SK-N-SH (cell line): ENCODE results near the gene GABRB3. TPM values are rescaled to one million over a fixed set of nuclear protein-coding genes. Genes with fewer than 3 reads are reported as not detected.

Experiments
- CTCF ChIA-PET: fragments of 300-600, 350-600 bp; formaldehyde crosslinking; extraction: SDS; loops from one replicate; lab custom pipeline; 2021; lab: Yijun Ruan, JAX
- POLR2A ChIA-PET: fragments of 350-600 bp; sonication (Branson Sonifier 250); formaldehyde crosslinking; extraction: SDS; loops from one replicate; lab custom pipeline; 2020; ENCODE audit warnings: antibody characterized with exemption, inconsistent platforms; lab: Yijun Ruan, JAX
- DNase-seq: peaks from one replicate; pipeline ENCODE4 v3.0.0; 2012
- H2AFZ ChIP-seq: fragments of 200-600 bp; sonication (generic); 2 replicates; pipeline ENCODE4 v1.8.1; 2016; ENCODE audit warnings: antibody characterized with exemption, mild to moderate bottlenecking, low read depth
- H3F3A ChIP-seq: fragments of 200-600 bp; sonication (generic); replicated peaks from 2 replicates; pipeline ENCODE3; 2016; ENCODE audit warnings: antibody characterized with exemption, mild to moderate bottlenecking; ENCODE audit not compliant: insufficient read depth
- H3K27ac ChIP-seq, 2 experiments: fragments of 200-500 bp in 1 of 2; fragments of 200-600 bp in 1 of 2; sonication (Bioruptor generic) in 1 of 2; sonication (generic), shearing (Covaris generic) in 1 of 2; 2 replicates each; pipeline versions ENCODE4 v1.5.1 to v1.6.1; 2014 to 2016; ENCODE audit warnings: low read depth in 2 of 2, inconsistent platforms in 1 of 2, low read length in 1 of 2, mild to moderate bottlenecking in 1 of 2, mixed read lengths in 1 of 2
- H3K27me3 ChIP-seq: fragments of 200-600 bp; sonication (generic), shearing (Covaris generic); 2 replicates; pipeline ENCODE4 v1.6.1; 2016; ENCODE audit warnings: mixed run types; ENCODE audit not compliant: insufficient read depth
- H3K36me3 ChIP-seq, 2 experiments: fragments of 200-500 bp in 1 of 2; fragments of 200-600 bp in 1 of 2; sonication (Bioruptor generic) in 1 of 2; sonication (generic) in 1 of 2; replicated peaks in 1 of 2; 2 replicates each; pipeline versions ENCODE3 to v1.5.1; 2014 to 2016; ENCODE audit warnings: low read length in 1 of 2, mild to moderate bottlenecking in 1 of 2; ENCODE audit not compliant: insufficient read depth in 2 of 2, control insufficient read depth in 1 of 2
- H3K4me1 ChIP-seq, 2 experiments: fragments of 200-500 bp in 1 of 2; fragments of 200-600 bp in 1 of 2; sonication (Bioruptor generic) in 1 of 2; sonication (generic), shearing (Covaris generic) in 1 of 2; 2 replicates each; pipeline versions ENCODE4 v1.5.1 to v1.6.1; 2014 to 2016; ENCODE audit warnings: low read depth in 1 of 2, low read length in 1 of 2, mixed run types in 1 of 2; ENCODE audit not compliant: insufficient read depth in 2 of 2, control insufficient read depth in 1 of 2
- H3K4me2 ChIP-seq: fragments of 200-600 bp; sonication (generic), shearing (Covaris generic); 2 replicates; pipeline ENCODE4 v1.6.1; 2017; ENCODE audit warnings: mixed run types
- H3K4me3 ChIP-seq, 2 experiments: fragments of 200-500 bp in 1 of 2; fragments of 200-600 bp in 1 of 2; sonication (Bioruptor generic) in 1 of 2; sonication (generic), shearing (Covaris generic) in 1 of 2; 2 replicates each; pipeline versions ENCODE4 v1.5.1 to v1.8.1; 2014 to 2016; ENCODE audit warnings: low read depth in 2 of 2, inconsistent platforms in 1 of 2, low read length in 1 of 2, mild to moderate bottlenecking in 1 of 2, mixed read lengths in 1 of 2, moderate library complexity in 1 of 2
- H3K79me2 ChIP-seq: fragments of 200-600 bp; sonication (generic); 2 replicates; pipeline ENCODE4 v1.8.1; 2017; ENCODE audit warnings: mild to moderate bottlenecking; ENCODE audit not compliant: insufficient read depth
- H3K9ac ChIP-seq: fragments of 200-600 bp; sonication (generic); 2 replicates; pipeline ENCODE4 v1.6.1; 2017; ENCODE audit warnings: mixed run types
- H3K9me2 ChIP-seq: fragments of 200-600 bp; sonication (generic); 2 replicates; pipeline ENCODE4 v1.6.1; 2017; ENCODE audit warnings: mixed run types
- H3K9me3 ChIP-seq: fragments of 200-600 bp; sonication (generic); 2 replicates; pipeline ENCODE4 v1.6.1; 2017; ENCODE audit warnings: mixed run types, mild to moderate bottlenecking, moderate library complexity
- H4K20me1 ChIP-seq: fragments of 200-600 bp; sonication (generic); 2 replicates; pipeline ENCODE4 v1.6.1; 2017; ENCODE audit warnings: mild to moderate bottlenecking, mixed run types; ENCODE audit not compliant: insufficient read depth
- EZH2phosphoT487 ChIP-seq: fragments of 200-600 bp; sonication (generic); IDR thresholded peaks from 2 replicates; pipeline ENCODE4 v1.6.1; 2017; ENCODE audit warnings: low read depth, mixed run types, mild to moderate bottlenecking, antibody characterized with exemption, moderate library complexity, borderline replicate concordance
- FOSL2 ChIP-seq: IDR thresholded peaks from 2 replicates; pipeline ENCODE4 v1.4.0; 2012; ENCODE audit warnings: low read depth, mild to moderate bottlenecking, moderate library complexity, borderline replicate concordance
- FOXJ3 ChIP-seq: sonication (generic); formaldehyde crosslinking; IDR thresholded peaks from 2 replicates; pipeline ENCODE4 v1.5.1; 2020; ENCODE audit warnings: mild to moderate bottlenecking, missing genetic modification reagents
- FOXM1 ChIP-seq: IDR thresholded peaks from 2 replicates; pipeline ENCODE4 v1.4.0; 2012; ENCODE audit warnings: low read depth, mild to moderate bottlenecking
- GATA2 ChIP-seq: sonication (generic); formaldehyde crosslinking; IDR thresholded peaks from 2 replicates; pipeline ENCODE4 v1.5.0; 2020; ENCODE audit warnings: mild to moderate bottlenecking, missing genetic modification reagents
- IRF3 ChIP-seq: fragments of 150-350 bp; IDR thresholded peaks from 2 replicates; pipeline ENCODE4 v1.6.1; 2016; ENCODE audit warnings: mild to moderate bottlenecking, low read depth, low read length
- MAX ChIP-seq: IDR thresholded peaks from 2 replicates; pipeline ENCODE4 v1.4.0; 2012; ENCODE audit warnings: low read depth
- MEF2A ChIP-seq: IDR thresholded peaks from 2 replicates; pipeline ENCODE4 v1.4.0; 2012; ENCODE audit warnings: low read depth, borderline replicate concordance
- NFIC ChIP-seq: IDR thresholded peaks from 2 replicates; pipeline ENCODE4 v1.4.0; 2012; ENCODE audit warnings: borderline replicate concordance
- PBX3 ChIP-seq: IDR thresholded peaks from 2 replicates; pipeline ENCODE4; 2012
- REST ChIP-seq: IDR thresholded peaks from 2 replicates; pipeline ENCODE4 v1.6.1; 2012; ENCODE audit warnings: mild to moderate bottlenecking, low read depth, low read length, moderate library complexity
- SMC3 ChIP-seq: IDR thresholded peaks from 2 replicates; pipeline ENCODE4 v1.6.1; 2012; ENCODE audit warnings: low read depth, low read length, improper control_type of control experiment
- TAF1 ChIP-seq: IDR thresholded peaks from 2 replicates; pipeline ENCODE4 v1.6.1; 2012; ENCODE audit warnings: low read depth, mild to moderate bottlenecking, low read length, moderate library complexity, borderline replicate concordance
- TEAD4 ChIP-seq: IDR thresholded peaks from 2 replicates; pipeline ENCODE4 v1.4.0; 2012; ENCODE audit warnings: mild to moderate bottlenecking, borderline replicate concordance; ENCODE audit not compliant: insufficient read depth
- WGBS: methylation state at CpG from one replicate; pipeline ENCODE4 v1.1.6; 2017; ENCODE audit warnings: low lambda C conversion rate; 5-methylcytosine and 5-hydroxymethylcytosine counted together
- polyA plus RNA-seq, 3 experiments: library from polyadenylated mRNA; depleted of rRNA; stranded (reverse); fragments of >200 nt; gene quantifications; 2 replicates each; pipeline ENCODE4 v1.2.3, GENCODE V29; 2012

GABRB3 gene
- polyA plus RNA-seq, 1 of the 3 experiments (the other 2 are of a cell fraction) = 0.10 TPM

DNA sequence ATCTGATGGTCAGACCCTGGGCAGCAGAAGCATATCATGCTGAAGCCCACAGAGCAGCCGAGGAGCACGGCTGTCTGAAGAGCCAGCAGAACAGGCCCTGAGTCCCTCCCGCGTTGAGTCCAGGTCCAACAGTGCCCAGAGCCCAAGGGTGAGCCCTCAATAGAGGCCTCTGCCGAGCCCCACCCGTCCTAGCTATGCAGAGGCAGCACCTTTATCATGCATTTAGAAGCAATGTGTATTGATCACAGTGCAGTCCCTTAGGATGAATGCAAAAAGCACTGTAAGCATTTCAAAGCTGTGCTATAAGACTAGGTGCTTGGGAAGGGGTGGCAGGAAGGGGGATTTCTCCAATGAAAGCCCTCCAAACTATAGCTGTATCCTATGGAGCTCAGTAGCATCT is 208.5 kb downstream of the GABRB3 start:
- no peak overlapping the region for H3K4me2 ChIP-seq
- H3K4me3 ChIP-seq = no peak overlapping the region
- DNase-seq = no peak
- H3K27me3 ChIP-seq = no peaks in the 10 kb centered on the region
- no peak overlapping the region for H3K9ac ChIP-seq
- 0% methylated on average over 1 of the region's 6 CpGs for WGBS
- H3K9me2 ChIP-seq = no peaks in the 10 kb centered on the region
- H3F3A ChIP-seq = no peaks in the 10 kb centered on the region
- no peak overlapping the region for H3K27ac ChIP-seq
- no peaks in the 10 kb centered on the region for H3K79me2 ChIP-seq
- no peaks in the 10 kb centered on the region for H3K36me3 ChIP-seq
- no peaks in the 10 kb centered on the region for H4K20me1 ChIP-seq
- ChIA-PET CTCF (no interaction called here), POLR2A (no interaction called here)
- H3K9me3 ChIP-seq = no peaks in the 10 kb centered on the region
- H2AFZ ChIP-seq = no peak overlapping the region
- TF ChIP-seq SMC3 (no peak), FOXJ3 (CRISPR knock-in tag) (no peak), EZH2phosphoT487 (no peak), GATA2 (CRISPR knock-in tag) (no peak), MAX (no peak), FOXM1 (no peak), REST (no peak), TEAD4 (no peak)
- H3K4me1 ChIP-seq = no peaks in the 10 kb centered on the region

DNA sequence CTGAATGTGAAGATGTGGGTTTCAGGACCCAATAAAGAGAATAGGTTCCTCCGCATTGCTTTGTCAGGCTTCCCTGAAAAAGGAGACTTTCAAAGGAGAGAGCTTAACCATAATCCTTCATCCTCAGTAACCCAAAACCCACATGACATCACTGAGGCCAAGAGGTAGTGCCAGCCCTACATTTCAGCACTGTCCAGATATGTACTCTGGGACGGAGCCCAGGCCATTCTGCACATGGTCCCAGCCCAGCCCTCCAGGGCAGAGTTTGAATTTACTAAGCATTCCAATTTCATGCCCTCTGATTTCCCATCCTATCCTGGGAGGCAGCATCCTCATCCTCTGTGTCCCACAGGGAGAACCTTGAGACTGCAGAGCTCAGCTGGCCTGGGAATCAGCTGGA is 210.5 kb downstream of the GABRB3 start:
- Histone ChIP-seq H3K4me3 (no peak overlapping the region), H3K4me2 (no peak overlapping the region), H3K27me3 (no peaks in the 10 kb centered on the region), H2AFZ (no peak overlapping the region), H3K9ac (no peak overlapping the region), H4K20me1 (no peaks in the 10 kb centered on the region), H3F3A (no peaks in the 10 kb centered on the region), H3K36me3 (no peaks in the 10 kb centered on the region), H3K79me2 (no peaks in the 10 kb centered on the region), H3K4me1 (no peaks in the 10 kb centered on the region), H3K9me3 (no peaks in the 10 kb centered on the region), H3K27ac (no peak overlapping the region), H3K9me2 (no peaks in the 10 kb centered on the region)
- WGBS = 80% methylated on average over 1 of the region's 2 CpGs
- TF ChIP-seq IRF3 (no peak), MAX (no peak), PBX3 (no peak), NFIC (no peak), FOXM1 (no peak), FOSL2 (no peak), TAF1 (no peak), MEF2A (no peak)
- ChIA-PET CTCF (no interaction called here), POLR2A (no interaction called here)
- no peak for DNase-seq
